Endothelial cell of umbilical vein (primary cell): Measurements from ENCODE around the gene MCM9. TPM values are rescaled to one million over a fixed set of nuclear protein-coding genes. Genes with fewer than 3 reads are reported as not detected.

Experiments used
- BruUV-seq: library from RNA; stranded (reverse); fragments of 400-500 nt; replicated peaks from 2 replicates; lab custom pipeline; 2021; lab: Mats Ljungman, UMichigan
- CTCF ChIA-PET: fragments of 300-600, 350-600 bp; sonication (Branson Sonifier 250); formaldehyde crosslinking; loops from one replicate; lab custom pipeline; 2021; ENCODE audit warnings: antibody characterized with exemption, inconsistent platforms; lab: Charles Lee
- POLR2A ChIA-PET: fragments of 300-600, 350-600 bp; sonication (Branson Sonifier 250); formaldehyde crosslinking; loops from one replicate; lab custom pipeline; 2021; ENCODE audit warnings: antibody characterized with exemption, inconsistent platforms; lab: Charles Lee
- DNase-seq: peaks from one replicate; pipeline ENCODE4 v3.0.0-alpha.2; 2011; ENCODE audit warnings: low read depth, low spot score
- FAIRE-seq: peaks from 2 replicates; lab custom pipeline; 2011; peaks lifted over from hg19 to GRCh38; lab: Jason Lieb, UNC
- H2AFZ ChIP-seq: 2 replicates; pipeline ENCODE4 v1.6.0; 2012; ENCODE audit warnings: low read depth, low read length, control low read depth, inconsistent platforms
- H3K27ac ChIP-seq: 2 replicates; pipeline ENCODE4 v1.5.1; 2011; ENCODE audit warnings: low read depth, mild to moderate bottlenecking, control low read depth, low read length, moderate library complexity; ENCODE audit not compliant: insufficient read depth
- H3K27me3 ChIP-seq, 2 experiments: 2 replicates each; pipeline versions ENCODE4 v1.6.0 to v1.6.1; 2011; ENCODE audit warnings: low read length in 2 of 2, mixed read lengths in 1 of 2; ENCODE audit not compliant: control insufficient read depth in 2 of 2, insufficient read depth in 2 of 2
- H3K36me3 ChIP-seq, 2 experiments: 2 replicates in 1 of 2; 3 replicates in 1 of 2; pipeline ENCODE4 v1.5.1; 2011; ENCODE audit warnings: low read length in 2 of 2, mild to moderate bottlenecking in 1 of 2, moderate library complexity in 1 of 2; ENCODE audit not compliant: control insufficient read depth in 2 of 2, insufficient read depth in 2 of 2; ENCODE audit errors: extremely low read depth in 1 of 2
- H3K4me1 ChIP-seq: 3 replicates; pipeline ENCODE4 v1.5.1; 2011; ENCODE audit warnings: mild to moderate bottlenecking, low read length; ENCODE audit not compliant: control insufficient read depth, insufficient read depth; ENCODE audit errors: extremely low read depth
- H3K4me2 ChIP-seq: 2 replicates; pipeline ENCODE4 v1.6.1; 2011; ENCODE audit warnings: low read length, control low read depth, mixed read lengths; ENCODE audit not compliant: insufficient read depth
- H3K4me3 ChIP-seq, 3 experiments: fragments of 200-600 bp in 1 of 3; sonication (generic), shearing (Covaris generic) in 1 of 3; replicated peaks in 1 of 3; 2 replicates each; pipeline ENCODE4 v1.5.1; 2011 to 2016; ENCODE audit warnings: control low read depth in 3 of 3, low read length in 3 of 3, mild to moderate bottlenecking in 2 of 3, inconsistent platforms in 1 of 3, low read depth in 1 of 3, moderate library complexity in 1 of 3; ENCODE audit not compliant: insufficient read depth in 1 of 3
- H3K79me2 ChIP-seq: 2 replicates; pipeline ENCODE4 v1.6.0; 2012; ENCODE audit warnings: low read length, inconsistent platforms; ENCODE audit not compliant: control insufficient read depth, insufficient read depth
- H3K9ac ChIP-seq: replicated peaks from 2 replicates; pipeline ENCODE3; 2011; ENCODE audit warnings: low read length, control low read depth; ENCODE audit not compliant: insufficient read depth; ENCODE audit errors: extremely low read depth
- H3K9me1 ChIP-seq: replicated peaks from 3 replicates; pipeline ENCODE4 v1.6.0; 2011; ENCODE audit warnings: mild to moderate bottlenecking, low read length; ENCODE audit not compliant: control insufficient read depth, insufficient read depth; ENCODE audit errors: extremely low read depth
- H3K9me3 ChIP-seq: replicated peaks from 2 replicates; pipeline ENCODE4 v1.5.1; 2012; ENCODE audit warnings: low read length, inconsistent platforms; ENCODE audit not compliant: control insufficient read depth, insufficient read depth
- H4K20me1 ChIP-seq: replicated peaks from 2 replicates; pipeline ENCODE3; 2011; ENCODE audit warnings: mild to moderate bottlenecking, low read length; ENCODE audit not compliant: control insufficient read depth, insufficient read depth; ENCODE audit errors: extremely low read depth
- CTCF ChIP-seq, 2 donors: IDR thresholded peaks; 1 replicate in 1 of 2; 2 replicates in 1 of 2; pipeline ENCODE4 v1.5.1; 2011; ENCODE audit warnings: low read length in 2 of 2, mild to moderate bottlenecking in 2 of 2, moderate library complexity in 2 of 2, control low read depth in 1 of 2, inconsistent platforms in 1 of 2, low read depth in 1 of 2; ENCODE audit not compliant: insufficient read depth in 1 of 2; ENCODE audit errors: extremely low read depth in 1 of 2
- EZH2 ChIP-seq: IDR thresholded peaks from 2 replicates; pipeline ENCODE4 v1.6.1; 2012; ENCODE audit warnings: borderline replicate concordance, low read depth, mild to moderate bottlenecking, moderate library complexity, low read length, inconsistent platforms; ENCODE audit not compliant: severe bottlenecking
- FOS ChIP-seq: IDR thresholded peaks from 2 replicates; pipeline ENCODE4 v1.6.1; 2011; ENCODE audit warnings: mild to moderate bottlenecking, low read length, moderate library complexity, borderline replicate concordance; ENCODE audit not compliant: insufficient read depth
- GATA2 ChIP-seq: IDR thresholded peaks from 2 replicates; pipeline ENCODE4 v1.7.0; 2011; ENCODE audit warnings: low read depth, mild to moderate bottlenecking, moderate library complexity, mixed read lengths, low read length; ENCODE audit not compliant: insufficient read length, insufficient read depth
- JUN ChIP-seq: IDR thresholded peaks from 2 replicates; pipeline ENCODE4 v1.6.1; 2011; ENCODE audit warnings: borderline replicate concordance, low read depth; ENCODE audit not compliant: insufficient read length, insufficient read depth
- MAX ChIP-seq: IDR thresholded peaks from 2 replicates; pipeline ENCODE4 v1.6.1; 2011; ENCODE audit not compliant: insufficient read depth, insufficient read length
- MYC ChIP-seq: IDR thresholded peaks from one replicate; pipeline ENCODE4 v1.6.1; 2011; ENCODE audit warnings: mild to moderate bottlenecking, low read depth, low read length
- POLR2A ChIP-seq: IDR thresholded peaks from 2 replicates; pipeline ENCODE4 v1.6.1; 2012; ENCODE audit warnings: low read depth, mild to moderate bottlenecking, control low read depth, low read length
- POLR2AphosphoS5 ChIP-seq: IDR thresholded peaks from 2 replicates; pipeline ENCODE4 v1.6.1; 2012; ENCODE audit warnings: low read depth, mild to moderate bottlenecking, control low read depth, low read length, moderate library complexity; ENCODE audit not compliant: insufficient read depth
- dilution Hi-C: fragments of 300-500 bp; cut with MboI; formaldehyde crosslinking; loops from one replicate; pipeline ENCODE4 v1.15.0; 2019; ENCODE audit warnings: low sequenced_read_pairs; ENCODE audit not compliant: extremely low pct_ligation_motif_present
- intact Hi-C: fragments of 100-400 bp; cut with micrococcal nuclease; formaldehyde crosslinking; loops from one replicate; pipeline ENCODE4 v1.10.0; 2022
- polyA plus RNA-seq, 4 experiments: library from polyadenylated mRNA; depleted of rRNA in 3 of 4; stranded (reverse) in 3 of 4; unstranded in 1 of 4; fragments of >200 nt; gene quantifications; 2 replicates each; pipeline versions ENCODE4 v1.2.1 to v1.2.3, GENCODE V29; 2011 to 2012; ENCODE audit warnings: missing spikeins in 1 of 4
- total RNA-seq: library from RNA; stranded (reverse); gene quantifications from 2 replicates; pipeline ENCODE4 v1.2.3, GENCODE V29; 2021

Gene MCM9
- total and polyA plus RNA-seq, 2 donors (not counting 3 experiments of a cell fraction or from before 2014, with no cell fraction given), result 2.0 to 14.1 TPM

GRCh38 chr6:118853408-118853807 is 81.6 kb downstream of the MCM9 start:
- Histone ChIP-seq H3K9ac (no peak overlapping the region), H3K4me1 (no peaks in the 10 kb centered on the region), H2AFZ (no peak overlapping the region), H3K4me3 (no peak overlapping the region), H3K27me3 (no peaks in the 10 kb centered on the region), H3K4me2 (no peak overlapping the region), H3K9me3 (no peaks in the 10 kb centered on the region), H4K20me1 (peaks cover 2% of the 10 kb centered on the region), H3K36me3 (no peaks in the 10 kb centered on the region), H3K79me2 (no peaks in the 10 kb centered on the region), H3K27ac (no peak overlapping the region), H3K9me1 (no peaks in the 10 kb centered on the region)
- no TSS peak for BruUV-seq
- ChIA-PET CTCF (interaction anchor here (1.4 kb wide), 1 partner anchor 27 kb away, joined by 3 read pairs; no protein-coding TSS in a partner anchor), POLR2A (no interaction called here)
- dilution Hi-C loops, result no loop called here
- intact Hi-C loops, result loop anchor here (5.0 kb wide), 1 partner anchor 886 kb away; no protein-coding TSS in a partner anchor
- TF ChIP-seq MYC (no peak), MAX (no peak), POLR2AphosphoS5 (no peak), JUN (no peak), CTCF (IDR thresholded peaks at IDR 0.05; ENCODE audit: extremely low read depth in 1 of 2, insufficient read depth in 1 of 2, low read depth in 1 of 2, low read length in 2 of 2) (no peak), FOS (no peak), EZH2 (no peak), GATA2 (no peak), POLR2A (no peak)
- DNase-seq (no peak), FAIRE-seq (no peak)
